ENCODE measurements around the gene CATSPER3. TPM values are rescaled to one million over a fixed set of nuclear protein-coding genes. Genes with fewer than 3 reads are reported as not detected.
A peak's percentile ranks its signal among the peaks of the same experiment; 100 is the strongest.

Gene CATSPER3
- total and polyA plus RNA-seq, 2 of the 8 experiments (the other 6 are each of a cell fraction or from before 2014, with no cell fraction given) = 0.62 TPM; not detected in 1

DNA sequence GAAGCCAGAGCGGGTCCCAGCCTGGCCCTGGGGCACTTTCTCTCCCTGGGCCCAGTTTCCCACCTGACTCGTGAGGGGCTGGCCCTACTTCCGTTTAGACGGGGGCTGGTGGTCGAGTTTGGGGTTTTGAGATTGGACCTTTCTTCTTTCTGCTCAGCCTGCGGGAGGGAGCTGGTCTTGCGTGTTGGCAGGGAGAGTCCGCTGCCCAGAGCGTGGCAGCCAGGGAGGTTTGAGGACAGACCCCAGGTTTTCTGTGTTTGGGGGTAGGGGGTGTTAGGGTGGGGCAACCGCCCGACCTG is 72.3 kb downstream of the CATSPER3 start (continued):
- peak; percentile 6; the same call in 1 of the 2 replicates for TF ChIP-seq GABPA (IDR thresholded peaks at IDR 0.05; ENCODE audit: borderline replicate concordance, insufficient read depth, low read length)
- TF ChIP-seq E2F6 (IDR thresholded peaks at IDR 0.05) = peak; percentile 10; the same call in 1 of the 2 replicates
- TF ChIP-seq TAF7 (optimal IDR thresholded peaks at IDR 0.05; ENCODE audit: borderline replicate concordance, low read depth, low read length) = no peak
- peak; percentile 1 for TF ChIP-seq KDM4A (IDR thresholded peaks at IDR 0.05; ENCODE audit: low read depth, low read length, severe bottlenecking)
- TF ChIP-seq USF2 (IDR thresholded peaks at IDR 0.05; ENCODE audit: low read length) = no peak
- no peak for TF ChIP-seq TCF12 (IDR thresholded peaks at IDR 0.05; ENCODE audit: low read depth, low read length)
- no peak for TF ChIP-seq TEAD4 (IDR thresholded peaks at IDR 0.05; ENCODE audit: low read depth, low read length)
- TF ChIP-seq KDM5A (IDR thresholded peaks at IDR 0.05; ENCODE audit: low read length) = no peak
- TF ChIP-seq, protein P1, sequence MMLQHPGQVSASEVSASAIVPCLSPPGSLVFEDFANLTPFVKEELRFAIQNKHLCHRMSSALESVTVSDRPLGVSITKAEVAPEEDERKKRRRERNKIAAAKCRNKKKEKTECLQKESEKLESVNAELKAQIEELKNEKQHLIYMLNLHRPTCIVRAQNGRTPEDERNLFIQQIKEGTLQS (IDR thresholded peaks at IDR 0.05; ENCODE audit: insufficient read depth, low read depth, low read length) = no peak
- TF ChIP-seq MAFK (IDR thresholded peaks at IDR 0.05; ENCODE audit: low read depth, low read length) = no peak
- peak; percentile 55 for TF ChIP-seq MAX (IDR thresholded peaks at IDR 0.05)
- TF ChIP-seq CBX5 (IDR thresholded peaks at IDR 0.05; ENCODE audit: low read depth, low read length) = no peak
- TF ChIP-seq CBX8 (IDR thresholded peaks at IDR 0.05; ENCODE audit: borderline replicate concordance, low read depth, low read length) = no peak
- TF ChIP-seq CHD1 (IDR thresholded peaks at IDR 0.05; ENCODE audit: low read depth, low read length) = no peak
- no peak for TF ChIP-seq SIRT6 (IDR thresholded peaks at IDR 0.05; ENCODE audit: low read length)
- no peak for TF ChIP-seq TBP (IDR thresholded peaks at IDR 0.05; ENCODE audit: low read depth, low read length)
- TF ChIP-seq RNF2 (IDR thresholded peaks at IDR 0.05; ENCODE audit: borderline replicate concordance, low read depth, low read length, missing control alignments, poor library complexity, severe bottlenecking) = no peak
- no peak for TF ChIP-seq CREB1 (IDR thresholded peaks at IDR 0.05)
- TF ChIP-seq RFX5 (IDR thresholded peaks at IDR 0.05; ENCODE audit: borderline replicate concordance, low read depth, low read length) = no peak
- TF ChIP-seq BACH1 (IDR thresholded peaks at IDR 0.05; ENCODE audit: low read length) = 0 out of 2 replicates have a peak, but pooled peaks have one; percentile 28
- no peak for TF ChIP-seq SP4 (IDR thresholded peaks at IDR 0.05; ENCODE audit: low read length)
- TF ChIP-seq ASH2L (IDR thresholded peaks at IDR 0.05; ENCODE audit: low read length) = no peak
- no peak for TF ChIP-seq CEBPB (IDR thresholded peaks at IDR 0.05; ENCODE audit: low read depth, low read length)
- no peak for TF ChIP-seq RXRA (IDR thresholded peaks at IDR 0.05; ENCODE audit: insufficient read depth, low read depth, low read length)
- TF ChIP-seq JUN (IDR thresholded peaks at IDR 0.05; ENCODE audit: low read depth, low read length) = no peak
- no peak for TF ChIP-seq SP2 (IDR thresholded peaks at IDR 0.05; ENCODE audit: low read length)
